Panc1 (cell line): Measurements from ENCODE around the gene MKRN2OS.

Source experiments
- POLR2AphosphoS5 ChIP-seq: IDR thresholded peaks from 2 replicates; pipeline ENCODE4 v1.6.1; 2012; ENCODE audit warnings: mild to moderate bottlenecking, low read depth, low read length, moderate library complexity
- TCF7L2 ChIP-seq: IDR thresholded peaks from 2 replicates; pipeline ENCODE4 v1.6.1; 2011; ENCODE audit warnings: mild to moderate bottlenecking, low read depth, low read length, inconsistent platforms
- TF ChIP-seq, protein P1 (sequence below): fragments of 450-650 bp; IDR thresholded peaks from 2 replicates; pipeline ENCODE4 v1.5.1; 2017; ENCODE audit warnings: mild to moderate bottlenecking
- TF ChIP-seq, protein P2 (sequence below), 2 experiments: IDR thresholded peaks; 2 replicates each; pipeline ENCODE4 v1.6.1; 2011 to 2012; ENCODE audit warnings: low read depth in 2 of 2, control low read depth in 1 of 2, low read length in 1 of 2, mild to moderate bottlenecking in 1 of 2, moderate library complexity in 1 of 2; ENCODE audit not compliant: insufficient read depth in 1 of 2

DNA sequence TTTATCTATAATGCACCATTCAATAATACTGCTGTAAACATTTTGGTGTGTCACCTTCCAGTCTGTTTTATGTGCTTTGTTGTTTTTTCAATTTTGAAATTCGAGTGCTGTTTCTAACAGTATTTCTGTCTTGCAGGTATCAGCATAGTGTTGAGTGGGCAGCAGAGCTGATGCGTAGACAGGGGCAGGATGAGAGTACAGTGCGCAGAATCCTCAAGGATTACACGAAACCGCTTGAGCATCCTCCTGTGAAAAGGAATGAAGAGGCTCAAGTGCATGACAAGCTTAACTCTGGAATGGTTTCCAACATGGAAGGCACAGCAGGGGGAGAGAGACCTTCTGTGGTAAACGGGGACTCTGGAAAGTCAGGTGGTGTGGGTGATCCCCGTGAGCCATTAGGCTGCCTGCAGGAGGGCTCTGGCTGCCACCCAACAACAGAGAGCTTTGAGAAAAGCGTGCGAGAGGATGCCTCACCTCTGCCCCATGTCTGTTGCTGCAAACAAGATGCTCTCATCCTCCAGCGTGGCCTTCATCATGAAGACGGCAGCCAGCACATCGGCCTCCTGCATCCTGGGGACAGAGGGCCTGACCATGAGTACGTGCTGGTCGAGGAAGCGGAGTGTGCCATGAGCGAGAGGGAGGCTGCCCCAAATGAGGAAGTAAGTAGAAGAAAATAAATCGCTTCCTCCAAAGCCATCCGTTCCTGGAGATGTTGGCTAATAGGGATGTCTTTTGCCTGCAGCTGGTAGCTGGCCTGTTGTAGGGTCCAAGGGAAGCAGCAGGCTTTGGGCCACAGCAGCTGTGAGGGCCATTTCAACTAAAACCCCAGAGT lies 42.0 kb downstream of the MKRN2OS start:
- TF ChIP-seq, protein P1, sequence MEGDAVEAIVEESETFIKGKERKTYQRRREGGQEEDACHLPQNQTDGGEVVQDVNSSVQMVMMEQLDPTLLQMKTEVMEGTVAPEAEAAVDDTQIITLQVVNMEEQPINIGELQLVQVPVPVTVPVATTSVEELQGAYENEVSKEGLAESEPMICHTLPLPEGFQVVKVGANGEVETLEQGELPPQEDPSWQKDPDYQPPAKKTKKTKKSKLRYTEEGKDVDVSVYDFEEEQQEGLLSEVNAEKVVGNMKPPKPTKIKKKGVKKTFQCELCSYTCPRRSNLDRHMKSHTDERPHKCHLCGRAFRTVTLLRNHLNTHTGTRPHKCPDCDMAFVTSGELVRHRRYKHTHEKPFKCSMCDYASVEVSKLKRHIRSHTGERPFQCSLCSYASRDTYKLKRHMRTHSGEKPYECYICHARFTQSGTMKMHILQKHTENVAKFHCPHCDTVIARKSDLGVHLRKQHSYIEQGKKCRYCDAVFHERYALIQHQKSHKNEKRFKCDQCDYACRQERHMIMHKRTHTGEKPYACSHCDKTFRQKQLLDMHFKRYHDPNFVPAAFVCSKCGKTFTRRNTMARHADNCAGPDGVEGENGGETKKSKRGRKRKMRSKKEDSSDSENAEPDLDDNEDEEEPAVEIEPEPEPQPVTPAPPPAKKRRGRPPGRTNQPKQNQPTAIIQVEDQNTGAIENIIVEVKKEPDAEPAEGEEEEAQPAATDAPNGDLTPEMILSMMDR = no peak
- TF ChIP-seq POLR2AphosphoS5 = no peak
- no peak for TF ChIP-seq TCF7L2
- TF ChIP-seq, protein P2, sequence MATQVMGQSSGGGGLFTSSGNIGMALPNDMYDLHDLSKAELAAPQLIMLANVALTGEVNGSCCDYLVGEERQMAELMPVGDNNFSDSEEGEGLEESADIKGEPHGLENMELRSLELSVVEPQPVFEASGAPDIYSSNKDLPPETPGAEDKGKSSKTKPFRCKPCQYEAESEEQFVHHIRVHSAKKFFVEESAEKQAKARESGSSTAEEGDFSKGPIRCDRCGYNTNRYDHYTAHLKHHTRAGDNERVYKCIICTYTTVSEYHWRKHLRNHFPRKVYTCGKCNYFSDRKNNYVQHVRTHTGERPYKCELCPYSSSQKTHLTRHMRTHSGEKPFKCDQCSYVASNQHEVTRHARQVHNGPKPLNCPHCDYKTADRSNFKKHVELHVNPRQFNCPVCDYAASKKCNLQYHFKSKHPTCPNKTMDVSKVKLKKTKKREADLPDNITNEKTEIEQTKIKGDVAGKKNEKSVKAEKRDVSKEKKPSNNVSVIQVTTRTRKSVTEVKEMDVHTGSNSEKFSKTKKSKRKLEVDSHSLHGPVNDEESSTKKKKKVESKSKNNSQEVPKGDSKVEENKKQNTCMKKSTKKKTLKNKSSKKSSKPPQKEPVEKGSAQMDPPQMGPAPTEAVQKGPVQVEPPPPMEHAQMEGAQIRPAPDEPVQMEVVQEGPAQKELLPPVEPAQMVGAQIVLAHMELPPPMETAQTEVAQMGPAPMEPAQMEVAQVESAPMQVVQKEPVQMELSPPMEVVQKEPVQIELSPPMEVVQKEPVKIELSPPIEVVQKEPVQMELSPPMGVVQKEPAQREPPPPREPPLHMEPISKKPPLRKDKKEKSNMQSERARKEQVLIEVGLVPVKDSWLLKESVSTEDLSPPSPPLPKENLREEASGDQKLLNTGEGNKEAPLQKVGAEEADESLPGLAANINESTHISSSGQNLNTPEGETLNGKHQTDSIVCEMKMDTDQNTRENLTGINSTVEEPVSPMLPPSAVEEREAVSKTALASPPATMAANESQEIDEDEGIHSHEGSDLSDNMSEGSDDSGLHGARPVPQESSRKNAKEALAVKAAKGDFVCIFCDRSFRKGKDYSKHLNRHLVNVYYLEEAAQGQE (IDR thresholded peaks at IDR 0.05; ENCODE audit: insufficient read depth in 1 of 2, low read depth in 2 of 2, low read length in 1 of 2) = no peak
